Tibial nerve (tissue), 4 donors: Measurements from ENCODE around the gene EPN1. TPM values are rescaled to one million over a fixed set of nuclear protein-coding genes. Genes with fewer than 3 reads are reported as not detected.

Experiments
- DNase-seq, 2 donors: peaks; one replicate each; pipeline ENCODE4 v3.0.0-alpha.2; 2019; ENCODE audit warnings: low spot score in 2 of 2
- H3K27ac ChIP-seq, 4 donors: fragments of 200-600 bp; sonication (generic) in 3 of 4; one replicate each; pipeline ENCODE4 v1.5.1; 2017 to 2019; ENCODE audit warnings: mild to moderate bottlenecking in 1 of 4
- H3K27me3 ChIP-seq, 2 donors: fragments of 200-600 bp; sonication (generic) in 1 of 2; one replicate each; pipeline versions ENCODE4 v1.5.1 to v1.6.0; 2017 to 2019
- H3K36me3 ChIP-seq, 3 donors: fragments of 200-600 bp; sonication (generic); one replicate each; pipeline ENCODE4 v1.5.1; 2018 to 2019
- H3K4me1 ChIP-seq, 4 donors: fragments of 200-600 bp; sonication (generic) in 3 of 4; one replicate each; pipeline ENCODE4 v1.5.1; 2017 to 2019
- H3K4me3 ChIP-seq, 4 donors: fragments of 200-600 bp; sonication (generic) in 3 of 4; one replicate each; pipeline ENCODE4 v1.5.1; 2017 to 2019; ENCODE audit warnings: mild to moderate bottlenecking in 1 of 4, moderate library complexity in 1 of 4
- H3K9me3 ChIP-seq, 4 donors: fragments of 200-600 bp; sonication (generic) in 3 of 4; one replicate each; pipeline ENCODE4 v1.5.1; 2017 to 2019
- EP300 ChIP-seq, 2 donors: sonication (generic); formaldehyde crosslinking; IDR thresholded peaks; one replicate each; pipeline ENCODE4 v1.6.1; 2017; ENCODE audit warnings: antibody characterized with exemption in 2 of 2, mild to moderate bottlenecking in 1 of 2
- POLR2A ChIP-seq, 2 donors: fragments of 450-650 bp; IDR thresholded peaks; one replicate each; pipeline ENCODE4 v1.6.1; 2017; ENCODE audit warnings: antibody characterized with exemption in 2 of 2, mild to moderate bottlenecking in 2 of 2, moderate library complexity in 2 of 2
- WGBS, 2 donors: methylation state at CpG; one replicate each; pipeline ENCODE4 v1.1.5; 2018; 5-methylcytosine and 5-hydroxymethylcytosine counted together
- total RNA-seq, 4 donors: library from RNA; depleted of rRNA; stranded (reverse); fragments of >200 nt; gene quantifications; one replicate each; pipeline ENCODE4 v1.1.0, GENCODE V29; 2016
- TF ChIP-seq, protein P1 (sequence below), 5 experiments: fragments of 200-600 bp in 3 of 5; fragments of 450-650 bp in 2 of 5; sonication (generic) in 3 of 5; IDR thresholded peaks; one replicate each; pipeline ENCODE4 v1.5.1; 2016 to 2019; ENCODE audit warnings: antibody characterized with exemption in 5 of 5, mild to moderate bottlenecking in 3 of 5, moderate library complexity in 2 of 5

The EPN1 gene
- total RNA-seq, 4 donors from 2014 or later = 92.0 to 164 (median 118) TPM

GRCh38 chr19:55653651-55654322 lies 21.2 kb upstream of the EPN1 start:
- peak overlapping the region; percentile 94 to 99 (median 99) for H3K27ac ChIP-seq
- H3K36me3 ChIP-seq = peaks cover 0 to 25% (median 0%) of the 10 kb centered on the region in 3 donors
- peaks cover 0 to 58% (median 38%) of the 10 kb centered on the region in 4 donors for H3K4me1 ChIP-seq
- peak; percentile 95 to 96 for DNase-seq
- peak overlapping the region; percentile 43 to 98 (median 88) for H3K4me3 ChIP-seq
- H3K9me3 ChIP-seq = no peaks in the 10 kb centered on the region
- TF ChIP-seq EP300 (IDR thresholded peaks at IDR 0.05) = peak; percentile 73 to 97
- TF ChIP-seq, protein P1, sequence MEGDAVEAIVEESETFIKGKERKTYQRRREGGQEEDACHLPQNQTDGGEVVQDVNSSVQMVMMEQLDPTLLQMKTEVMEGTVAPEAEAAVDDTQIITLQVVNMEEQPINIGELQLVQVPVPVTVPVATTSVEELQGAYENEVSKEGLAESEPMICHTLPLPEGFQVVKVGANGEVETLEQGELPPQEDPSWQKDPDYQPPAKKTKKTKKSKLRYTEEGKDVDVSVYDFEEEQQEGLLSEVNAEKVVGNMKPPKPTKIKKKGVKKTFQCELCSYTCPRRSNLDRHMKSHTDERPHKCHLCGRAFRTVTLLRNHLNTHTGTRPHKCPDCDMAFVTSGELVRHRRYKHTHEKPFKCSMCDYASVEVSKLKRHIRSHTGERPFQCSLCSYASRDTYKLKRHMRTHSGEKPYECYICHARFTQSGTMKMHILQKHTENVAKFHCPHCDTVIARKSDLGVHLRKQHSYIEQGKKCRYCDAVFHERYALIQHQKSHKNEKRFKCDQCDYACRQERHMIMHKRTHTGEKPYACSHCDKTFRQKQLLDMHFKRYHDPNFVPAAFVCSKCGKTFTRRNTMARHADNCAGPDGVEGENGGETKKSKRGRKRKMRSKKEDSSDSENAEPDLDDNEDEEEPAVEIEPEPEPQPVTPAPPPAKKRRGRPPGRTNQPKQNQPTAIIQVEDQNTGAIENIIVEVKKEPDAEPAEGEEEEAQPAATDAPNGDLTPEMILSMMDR (IDR thresholded peaks at IDR 0.05) = peak; percentile 97 to 100 (median 98)
- peak; percentile 34 to 85 for TF ChIP-seq POLR2A (IDR thresholded peaks at IDR 0.05)
- WGBS, 2 donors = 0 to 1% methylated on average over 56 to 57 of the region's 57 CpGs
- no peaks in the 10 kb centered on the region for H3K27me3 ChIP-seq

GRCh38 chr19:55654323-55654867 lies 20.6 kb upstream of the EPN1 start:
- Histone ChIP-seq H3K4me1 (peaks cover 0 to 58% (median 41%) of the 10 kb centered on the region in 4 donors), H3K27ac (peak overlapping the region; percentile 94 to 99 (median 99)), H3K9me3 (no peaks in the 10 kb centered on the region), H3K36me3 (peaks cover 0 to 30% (median 5%) of the 10 kb centered on the region in 3 donors), H3K27me3 (no peaks in the 10 kb centered on the region), H3K4me3 (peak overlapping the region; percentile 85 to 98 (median 88))
- 0% methylated on average over 43 to 51 of the region's 52 CpGs for WGBS, 2 donors
- DNase-seq = peak; percentile 99 to 100
- no peak for TF ChIP-seq EP300 (IDR thresholded peaks at IDR 0.05)
- no peak for TF ChIP-seq POLR2A (IDR thresholded peaks at IDR 0.05)
- TF ChIP-seq, protein P1 (IDR thresholded peaks at IDR 0.05) = no peak

DNA sequence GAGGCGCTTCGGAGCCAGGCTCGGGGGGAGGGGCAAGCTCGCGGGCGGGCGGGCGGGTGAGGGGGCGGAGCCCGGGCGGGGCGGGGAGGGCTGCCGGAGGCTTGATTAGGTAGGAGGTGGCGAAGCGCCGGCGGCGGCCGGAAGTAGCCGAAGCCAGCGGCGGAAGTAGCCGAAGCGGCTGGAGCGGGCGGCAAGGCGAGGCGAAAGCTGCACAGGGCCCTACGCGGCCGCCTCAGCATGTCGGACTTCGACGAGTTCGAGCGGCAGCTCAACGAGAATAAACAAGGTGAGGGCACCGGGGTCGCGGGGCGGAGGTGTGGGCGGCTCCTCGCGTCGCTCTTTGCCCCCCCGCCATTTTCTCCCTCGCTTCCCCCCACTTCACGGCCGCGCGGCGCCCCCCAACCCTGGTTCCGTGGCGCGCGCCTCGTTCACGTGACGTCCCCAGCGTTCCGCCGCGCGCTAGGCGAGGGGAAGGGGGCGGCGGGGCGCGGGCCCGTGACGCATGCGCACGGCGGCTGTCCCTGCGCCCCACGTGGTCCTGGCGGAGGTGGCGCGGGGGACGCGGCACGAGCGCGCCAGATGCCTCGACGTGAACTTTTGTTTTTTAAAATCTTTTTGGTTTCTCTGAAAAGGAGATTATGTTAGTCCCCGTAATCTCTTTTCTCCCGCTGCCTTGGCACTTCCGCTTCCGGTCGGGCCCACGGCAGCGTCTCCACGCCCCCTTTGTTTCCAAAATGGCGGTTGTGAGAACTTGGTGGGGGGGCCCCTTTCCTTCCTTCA lies 20.0 kb upstream of the EPN1 start, which contains the start of gene U2AF2:
TSS of gene U2AF2 (plus strand) at position 168 of the 780 bp plus-strand sequence. CDS start at position 238, 70 bp downstream.
- TF ChIP-seq, protein P1 (IDR thresholded peaks at IDR 0.05) = peak in 1 of 5 experiments; percentile 35
- peak in 1 of 2 donors; percentile 69 for TF ChIP-seq POLR2A (IDR thresholded peaks at IDR 0.05)
- TF ChIP-seq EP300 (IDR thresholded peaks at IDR 0.05) = peak in 1 of 2 donors; percentile 83
- WGBS, 2 donors = 0 to 1% methylated on average over 49 of the region's 95 CpGs
- peaks cover 0 to 58% (median 44%) of the 10 kb centered on the region in 4 donors for H3K4me1 ChIP-seq
- peak; percentile 92 to 94 for DNase-seq
- no peaks in the 10 kb centered on the region for H3K27me3 ChIP-seq
- H3K4me3 ChIP-seq = peak within 1 kb of the TSS; percentile 85 to 98 (median 88)
- H3K36me3 ChIP-seq = peaks cover 0 to 37% (median 6%) of the 10 kb centered on the region in 3 donors
- H3K27ac ChIP-seq = peak within 1 kb of the TSS; percentile 94 to 99 (median 99)
- H3K9me3 ChIP-seq = no peaks in the 10 kb centered on the region

DNA sequence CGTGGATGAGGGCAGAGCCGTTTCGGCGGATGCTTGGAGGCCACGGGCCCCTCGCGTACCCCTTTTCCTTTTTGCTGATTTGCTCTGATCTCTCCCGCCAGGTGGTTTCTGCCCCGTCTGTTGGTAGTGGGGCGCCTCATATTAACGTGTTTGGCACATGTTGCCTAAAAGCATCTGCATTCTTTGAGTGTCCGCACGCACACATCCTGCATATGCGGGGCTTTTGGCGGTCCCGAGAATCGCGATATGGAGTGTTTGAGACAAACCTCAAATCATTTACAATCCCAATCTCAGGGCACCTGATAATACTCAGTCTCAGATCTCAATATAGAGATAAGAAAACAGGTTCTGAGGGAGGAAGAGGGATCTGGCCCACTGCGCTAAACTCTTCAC lies 19.4 kb upstream of the EPN1 start:
- DNase-seq = no peak
- Histone ChIP-seq H3K4me1 (peaks cover 0 to 62% (median 44%) of the 10 kb centered on the region in 4 donors), H3K4me3 (peak overlapping the region; percentile 85 to 98 (median 88)), H3K36me3 (peaks cover 0 to 37% (median 12%) of the 10 kb centered on the region in 3 donors), H3K27ac (peak overlapping the region; percentile 94 to 99 (median 99)), H3K27me3 (no peaks in the 10 kb centered on the region), H3K9me3 (no peaks in the 10 kb centered on the region)
- TF ChIP-seq POLR2A (IDR thresholded peaks at IDR 0.05) (no peak), EP300 (IDR thresholded peaks at IDR 0.05) (no peak)
- TF ChIP-seq, protein P1 (IDR thresholded peaks at IDR 0.05) = no peak
- WGBS, 2 donors = 0% methylated on average over 19 of the region's 19 CpGs
